H9 (cell line): Measurements from ENCODE around the gene FSTL4. TPM values are rescaled to one million over a fixed set of nuclear protein-coding genes. Genes with fewer than 3 reads are reported as not detected.

Source experiments
- DNase-seq: peaks from one replicate; pipeline ENCODE4 v3.0.0-alpha.2; 2017
- H2AFZ ChIP-seq: one replicate; pipeline ENCODE4 v1.6.1; 2013; ENCODE audit warnings: mild to moderate bottlenecking, low read length, control low read depth, moderate library complexity
- H2AK5ac ChIP-seq: 2 replicates; pipeline ENCODE4 v1.6.1; 2013; ENCODE audit warnings: low read length, control low read depth, mixed read lengths; ENCODE audit not compliant: insufficient read length
- H2BK120ac ChIP-seq: one replicate; pipeline ENCODE4 v1.6.1; 2013; ENCODE audit warnings: low read depth, mild to moderate bottlenecking, low read length, control low read depth, inconsistent platforms; ENCODE audit not compliant: poor library complexity, severe bottlenecking
- H2BK12ac ChIP-seq: 2 replicates; pipeline ENCODE4 v1.6.1; 2013; ENCODE audit warnings: low read length, control low read depth, mixed read lengths, low read depth; ENCODE audit not compliant: insufficient read length
- H2BK15ac ChIP-seq: 2 replicates; pipeline ENCODE4 v1.6.1; 2013; ENCODE audit warnings: low read depth, low read length, control low read depth
- H2BK20ac ChIP-seq: one replicate; pipeline ENCODE4 v1.6.1; 2013; ENCODE audit warnings: low read depth, mild to moderate bottlenecking, low read length, control low read depth, inconsistent platforms; ENCODE audit not compliant: poor library complexity, severe bottlenecking
- H2BK5ac ChIP-seq: 2 replicates; pipeline ENCODE4 v1.6.1; 2013; ENCODE audit warnings: low read length, control low read depth, mixed read lengths; ENCODE audit not compliant: insufficient read length
- H3K14ac ChIP-seq: 2 replicates; pipeline ENCODE4 v1.6.1; 2013; ENCODE audit warnings: low read length, control low read depth; ENCODE audit not compliant: insufficient read depth
- H3K18ac ChIP-seq: 2 replicates; pipeline ENCODE4 v1.6.1; 2013; ENCODE audit warnings: low read depth, mild to moderate bottlenecking, mixed read lengths, low read length, control low read depth; ENCODE audit not compliant: insufficient read length
- H3K23ac ChIP-seq: 2 replicates; pipeline ENCODE4 v1.6.1; 2013; ENCODE audit warnings: low read length, control low read depth, mixed read lengths, low read depth; ENCODE audit not compliant: insufficient read length
- H3K23me2 ChIP-seq: 2 replicates; pipeline ENCODE4 v1.6.1; 2013; ENCODE audit warnings: low read depth, mild to moderate bottlenecking, mixed read lengths, low read length, control low read depth; ENCODE audit not compliant: insufficient read length, poor library complexity, severe bottlenecking
- H3K27ac ChIP-seq: 2 replicates; pipeline ENCODE4 v1.5.1; 2013; ENCODE audit warnings: low read length, control low read depth, mixed read lengths, low read depth; ENCODE audit not compliant: insufficient read length
- H3K27me3 ChIP-seq: 2 replicates; pipeline ENCODE4 v1.6.1; 2013; ENCODE audit warnings: low read length, control low read depth, inconsistent platforms; ENCODE audit not compliant: insufficient read depth
- H3K4ac ChIP-seq: 2 replicates; pipeline ENCODE4 v1.6.1; 2013; ENCODE audit warnings: low read depth, mild to moderate bottlenecking, control low read depth, inconsistent platforms, low read length, moderate library complexity
- H3K4me1 ChIP-seq: 2 replicates; pipeline ENCODE4 v1.6.1; 2013; ENCODE audit warnings: low read length, control low read depth, inconsistent platforms; ENCODE audit not compliant: insufficient read depth
- H3K4me2 ChIP-seq: 2 replicates; pipeline ENCODE4 v1.6.1; 2013; ENCODE audit warnings: low read length, control low read depth, mixed read lengths; ENCODE audit not compliant: insufficient read length, insufficient read depth
- H3K56ac ChIP-seq: 2 replicates; pipeline ENCODE4 v1.6.1; 2013; ENCODE audit warnings: low read depth, mild to moderate bottlenecking, mixed read lengths, low read length, control low read depth; ENCODE audit not compliant: insufficient read length
- H3K79me1 ChIP-seq: 2 replicates; pipeline ENCODE4 v1.6.1; 2013; ENCODE audit warnings: low read depth, mild to moderate bottlenecking, moderate library complexity, low read length, control low read depth, inconsistent platforms; ENCODE audit not compliant: insufficient read depth, poor library complexity, severe bottlenecking
- H3K79me2 ChIP-seq: 2 replicates; pipeline ENCODE4 v1.6.1; 2013; ENCODE audit warnings: low read length, control low read depth, inconsistent platforms; ENCODE audit not compliant: insufficient read depth
- H3K9ac ChIP-seq: 2 replicates; pipeline ENCODE4 v1.6.1; 2013; ENCODE audit warnings: low read length, control low read depth, mixed read lengths; ENCODE audit not compliant: insufficient read length; ENCODE audit errors: extremely low read depth
- H3K9me3 ChIP-seq: one replicate; pipeline ENCODE4 v1.6.1; 2013; ENCODE audit warnings: low read depth, low read length, inconsistent platforms; ENCODE audit not compliant: control insufficient read depth
- H3T11ph ChIP-seq: one replicate; pipeline ENCODE4 v1.6.1; 2013; ENCODE audit warnings: mild to moderate bottlenecking, low read length, control low read depth, inconsistent platforms
- H4K20me1 ChIP-seq: one replicate; pipeline ENCODE4 v1.6.1; 2013; ENCODE audit not compliant: control insufficient read depth, insufficient read length, insufficient read depth
- H4K5ac ChIP-seq: 2 replicates; pipeline ENCODE4 v1.6.1; 2013; ENCODE audit warnings: low read depth, mild to moderate bottlenecking, mixed read lengths, low read length, control low read depth; ENCODE audit not compliant: insufficient read length
- H4K8ac ChIP-seq: replicated peaks from 2 replicates; pipeline ENCODE4 v1.6.1; 2013; ENCODE audit warnings: low read length, control low read depth, mixed read lengths, low read depth; ENCODE audit not compliant: insufficient read length
- H4K91ac ChIP-seq: 2 replicates; pipeline ENCODE4 v1.6.1; 2013; ENCODE audit warnings: low read depth, mild to moderate bottlenecking, moderate library complexity, mixed read lengths, low read length, control low read depth; ENCODE audit not compliant: insufficient read length
- H3K27ac Mint-ChIP-seq, 3 experiments: 2 replicates in 2 of 3; 3 replicates in 1 of 3; pipeline ENCODE4 v1.8.0; 2020 to 2021; ENCODE audit warnings: mixed read lengths in 3 of 3, mild to moderate bottlenecking in 1 of 3, moderate library complexity in 1 of 3
- H3K27me3 Mint-ChIP-seq: 2 replicates; pipeline ENCODE4 v1.8.0; 2021; ENCODE audit warnings: low read depth, mild to moderate bottlenecking, moderate library complexity, mixed read lengths
- H3K36me3 Mint-ChIP-seq, 3 experiments: 2 replicates in 2 of 3; 3 replicates in 1 of 3; pipeline ENCODE4 v1.8.0; 2020 to 2021; ENCODE audit warnings: low read depth in 3 of 3, mixed read lengths in 3 of 3; ENCODE audit not compliant: insufficient read depth in 1 of 3
- H3K4me1 Mint-ChIP-seq, 2 experiments: 2 replicates each; pipeline ENCODE4 v1.8.0; 2020; ENCODE audit warnings: mixed read lengths in 2 of 2
- H3K4me3 Mint-ChIP-seq, 2 experiments: 2 replicates in 1 of 2; 3 replicates in 1 of 2; pipeline ENCODE4 v1.8.0; 2020 to 2021; ENCODE audit warnings: mild to moderate bottlenecking in 2 of 2, mixed read lengths in 2 of 2, moderate library complexity in 1 of 2
- H3K9me3 Mint-ChIP-seq, 2 experiments: 2 replicates in 1 of 2; 3 replicates in 1 of 2; pipeline ENCODE4 v1.8.0; 2020; ENCODE audit warnings: mild to moderate bottlenecking in 2 of 2, mixed read lengths in 2 of 2, moderate library complexity in 1 of 2
- CTCF ChIP-seq: fragments of 200-600 bp; sonication (generic); conservative IDR thresholded peaks from 3 replicates; pipeline ENCODE4 v1.8.0; 2021; ENCODE audit warnings: antibody characterized with exemption, mild to moderate bottlenecking
- WGBS: extraction: QIAGEN DNeasy Blood & Tissue Kit; methylation state at CpG from one replicate; pipeline ENCODE4 v1.1.7; 2013; ENCODE audit warnings: missing lambda C conversion rate, low lambda C conversion rate, mixed read lengths; ENCODE audit not compliant: insufficient read length; ENCODE audit errors: extremely low coverage; 5-methylcytosine and 5-hydroxymethylcytosine counted together
- total RNA-seq: library from RNA; stranded (reverse); gene quantifications from 2 replicates; pipeline ENCODE4 v1.2.1, GENCODE V29; 2021

Gene FSTL4
- total RNA-seq, 1 experiment from 2014 or later = 5.7 TPM

GRCh38 chr5:133296624-133297023 lies 315.7 kb downstream of the FSTL4 start:
- Histone ChIP-seq H3K79me1 (no peaks in the 10 kb centered on the region), H2AFZ (no peak overlapping the region), H2AK5ac (no peak overlapping the region), H3K9ac (no peak overlapping the region), H4K5ac (no peak overlapping the region), H3K27ac (no peak overlapping the region), H2BK5ac (no peak overlapping the region), H3K56ac (no peak overlapping the region), H2BK120ac (no peak overlapping the region), H3K4ac (no peak overlapping the region), H3K9me3 (no peaks in the 10 kb centered on the region), H3K4me1 (no peaks in the 10 kb centered on the region), H2BK15ac (no peak overlapping the region), H3K14ac (no peak overlapping the region), H3K4me2 (no peak overlapping the region), H3K79me2 (no peaks in the 10 kb centered on the region), H4K20me1 (no peaks in the 10 kb centered on the region), H3K23ac (no peak overlapping the region), H3K18ac (no peak overlapping the region), H4K8ac (no peak overlapping the region), H4K91ac (no peak overlapping the region), H2BK20ac (no peak overlapping the region), H3K23me2 (no peaks in the 10 kb centered on the region), H3K27me3 (no peaks in the 10 kb centered on the region), H3T11ph (no peak overlapping the region), H2BK12ac (no peak overlapping the region)
- Mint-ChIP-seq H3K36me3 (no peaks in the 10 kb centered on the region), H3K27ac (no peak overlapping the region), H3K4me3 (no peak overlapping the region), H3K27me3 (no peaks in the 10 kb centered on the region; the same call in none of the 2 replicates), H3K4me1 (peaks cover 0 to 6% of the 10 kb centered on the region in 2 experiments; a peak in 1 of 4 replicates), H3K9me3 (no peaks in the 10 kb centered on the region)
- TF ChIP-seq CTCF = no peak
- no CpG with 5 or more reads among the region's 5 CpGs for WGBS
- DNase-seq = no peak
